GM19328 (cell line): ENCODE measurements around the gene SPDYE3.
"Not testable (repeated sequence)": the region's sequence is repeated elsewhere in the genome, so short reads cannot be mapped to it uniquely, and the experiment has no call there.

ENCODE experiments used
- ATAC-seq: cut with Tn5 transposase; IDR thresholded peaks from one replicate; pipeline ENCODE4 v1.9.1; 2021; ENCODE audit warnings: mild to moderate bottlenecking, moderate library complexity; ENCODE audit not compliant: unreplicated experiment

The SPDYE3 gene

GRCh38 chr7:100287191-100287969 is 20.1 kb upstream of the SPDYE3 start:
- not testable (repeated sequence) for ATAC-seq

DNA sequence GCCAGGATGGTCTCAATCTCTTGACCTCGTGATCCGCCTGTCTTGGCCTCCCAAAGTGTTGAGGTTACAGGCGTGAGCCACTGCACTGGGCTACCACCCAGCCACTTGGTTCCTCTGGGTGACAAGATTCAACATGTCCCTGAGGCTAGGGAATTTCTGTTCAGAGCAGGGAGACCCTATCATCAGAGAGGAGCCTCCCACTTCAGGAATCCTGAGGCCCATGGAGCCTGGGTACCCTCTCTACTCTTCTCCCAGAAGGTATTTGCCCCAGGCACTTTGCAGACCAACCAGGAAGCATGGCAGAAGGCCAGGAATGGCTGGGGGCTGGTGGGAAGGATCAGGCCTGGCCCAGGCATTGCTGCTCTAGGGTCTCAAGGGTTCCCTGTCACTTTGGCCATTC is 19.2 kb upstream of the SPDYE3 start:
- not testable (repeated sequence) for ATAC-seq

GRCh38 chr7:100292162-100292561 is 15.3 kb upstream of the SPDYE3 start:
- ATAC-seq: not testable (repeated sequence)

DNA sequence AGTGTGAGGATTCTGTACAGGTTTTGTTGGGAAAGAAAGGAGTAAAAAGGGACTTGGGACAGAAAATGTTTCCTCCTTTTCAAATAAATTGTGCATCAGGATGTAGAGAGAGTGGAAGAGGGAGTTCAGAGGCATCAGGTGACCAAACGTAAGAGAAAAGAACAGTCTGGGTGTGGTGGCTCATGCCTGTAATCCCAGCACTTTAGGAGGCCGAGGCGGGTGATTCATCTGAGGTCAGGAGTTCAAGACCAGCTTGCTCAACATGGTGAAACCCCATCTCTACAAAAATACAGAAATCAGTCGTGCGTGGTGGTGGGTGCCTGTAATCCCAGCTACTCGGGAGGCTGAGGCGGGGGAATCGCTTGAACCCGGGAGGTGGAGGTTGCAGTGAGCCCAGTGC is 12.2 kb upstream of the SPDYE3 start:
- not testable (repeated sequence) for ATAC-seq

DNA sequence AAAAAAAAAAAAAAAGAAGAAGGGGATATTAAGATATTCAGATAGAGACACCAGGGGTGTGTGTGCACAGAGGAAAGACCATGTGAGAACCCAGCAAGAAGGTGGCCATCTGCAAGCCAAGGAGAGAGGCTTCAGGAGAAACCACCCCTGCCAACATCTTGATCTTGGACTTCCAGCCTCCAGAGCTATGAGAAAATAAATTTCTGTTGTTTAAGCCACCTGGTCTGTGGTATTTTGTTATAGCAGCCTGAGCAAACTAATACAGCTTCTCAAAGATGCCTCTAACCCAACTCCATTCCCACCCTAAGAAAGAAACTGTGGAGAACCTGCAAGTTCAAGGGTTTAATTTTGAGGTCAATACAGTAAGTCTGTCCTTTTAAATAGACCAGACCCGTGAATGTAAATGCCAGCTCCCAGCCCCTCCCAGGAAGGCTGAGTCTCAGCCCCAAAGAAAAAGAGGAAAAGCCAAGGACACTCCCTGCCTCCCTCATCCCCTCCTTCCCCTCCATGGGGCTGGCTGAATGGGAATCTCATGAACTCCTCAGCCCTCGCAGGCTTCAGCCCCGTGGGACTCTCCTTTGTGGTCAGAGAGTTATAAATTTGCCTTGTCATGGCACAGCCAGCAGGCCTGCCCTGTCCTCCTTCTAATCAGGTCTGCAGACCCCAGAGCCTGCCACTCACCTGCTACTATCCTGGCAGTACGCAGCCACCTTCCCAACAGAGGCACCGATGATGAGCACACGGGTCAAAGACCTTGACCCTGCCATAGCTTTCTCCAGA is 9.5 kb upstream of the SPDYE3 start:
- not testable (repeated sequence) for ATAC-seq

DNA sequence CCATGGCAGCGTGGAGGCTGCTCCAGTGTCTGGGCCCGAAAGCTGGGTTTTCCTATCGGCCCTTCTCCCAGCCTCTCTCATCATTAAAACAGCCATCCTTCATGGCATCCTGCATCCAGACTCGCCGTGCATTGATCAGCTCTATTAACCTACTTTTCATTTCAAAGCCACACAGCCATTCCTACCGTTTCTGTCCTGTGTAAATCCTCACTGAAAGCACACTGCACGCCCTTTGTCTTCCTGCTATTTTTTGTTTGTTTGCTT is 8.9 kb upstream of the SPDYE3 start:
- ATAC-seq: not testable (repeated sequence)

DNA sequence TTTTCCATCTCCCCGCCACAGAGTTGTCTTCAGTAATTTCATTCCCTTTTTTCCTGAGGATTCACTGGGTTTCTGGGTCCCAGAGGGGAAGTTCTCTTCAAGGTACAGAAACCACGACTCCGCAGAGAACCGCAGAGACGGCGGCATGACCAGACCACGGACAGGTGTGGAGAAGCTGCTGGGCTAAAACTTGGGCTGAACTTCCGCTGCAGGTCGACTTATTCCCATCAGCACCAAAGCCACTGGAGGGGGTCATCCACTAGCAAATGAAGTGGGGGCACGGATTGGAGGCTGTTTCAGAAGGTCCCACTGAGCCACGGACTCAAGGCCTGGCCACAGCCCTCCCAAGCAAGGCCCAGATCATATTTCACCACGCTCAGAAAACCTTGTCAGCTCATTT is 3.0 kb upstream of the SPDYE3 start:
- ATAC-seq: not testable (repeated sequence)

DNA sequence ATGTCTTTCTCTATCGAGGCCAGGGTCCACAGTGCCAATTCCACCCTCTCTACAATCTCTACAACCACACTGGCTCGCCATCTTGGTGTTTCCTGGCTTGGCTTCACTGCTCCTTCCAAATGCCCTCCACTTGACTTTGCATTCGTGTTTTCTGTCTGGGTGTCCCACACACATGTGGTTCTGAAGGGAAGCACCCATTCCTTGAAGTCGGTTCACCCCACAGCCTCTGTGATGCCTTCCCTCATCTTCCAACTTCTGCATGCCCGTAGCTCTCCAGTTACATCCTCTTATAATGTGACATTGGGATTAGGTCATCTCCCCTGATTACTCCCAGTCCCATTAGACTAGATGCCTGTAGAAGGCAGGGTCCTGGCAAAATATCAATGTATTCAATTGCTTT is 10.8 kb downstream of the SPDYE3 start:
- not testable (repeated sequence) for ATAC-seq

GRCh38 chr7:100321648-100322047 is 14.1 kb downstream of the SPDYE3 start:
- not testable (repeated sequence) for ATAC-seq

GRCh38 chr7:100324194-100324593 is 16.7 kb downstream of the SPDYE3 start:
- not testable (repeated sequence) for ATAC-seq

DNA sequence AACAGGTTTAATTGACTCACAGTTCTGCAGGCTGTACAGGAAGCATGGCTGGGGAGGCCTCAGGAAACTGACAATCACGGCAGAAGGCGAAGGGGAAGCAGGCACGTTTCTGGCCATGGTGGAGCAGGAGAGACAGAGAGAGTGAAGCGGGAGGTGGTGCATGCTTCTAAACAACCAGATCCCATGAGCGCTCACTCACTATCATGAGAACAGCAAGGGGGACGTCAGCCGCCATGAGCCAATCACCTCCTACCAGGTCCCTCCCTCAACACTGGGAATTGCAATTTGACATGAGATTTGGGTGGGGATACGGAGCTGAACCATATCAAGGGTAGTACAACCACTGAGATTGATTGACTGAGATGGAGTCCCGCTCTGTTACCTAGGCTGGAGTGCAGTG is 18.2 kb downstream of the SPDYE3 start:
- ATAC-seq: not testable (repeated sequence)

GRCh38 chr7:100326914-100327313 is 19.4 kb downstream of the SPDYE3 start:
- ATAC-seq: not testable (repeated sequence)

DNA sequence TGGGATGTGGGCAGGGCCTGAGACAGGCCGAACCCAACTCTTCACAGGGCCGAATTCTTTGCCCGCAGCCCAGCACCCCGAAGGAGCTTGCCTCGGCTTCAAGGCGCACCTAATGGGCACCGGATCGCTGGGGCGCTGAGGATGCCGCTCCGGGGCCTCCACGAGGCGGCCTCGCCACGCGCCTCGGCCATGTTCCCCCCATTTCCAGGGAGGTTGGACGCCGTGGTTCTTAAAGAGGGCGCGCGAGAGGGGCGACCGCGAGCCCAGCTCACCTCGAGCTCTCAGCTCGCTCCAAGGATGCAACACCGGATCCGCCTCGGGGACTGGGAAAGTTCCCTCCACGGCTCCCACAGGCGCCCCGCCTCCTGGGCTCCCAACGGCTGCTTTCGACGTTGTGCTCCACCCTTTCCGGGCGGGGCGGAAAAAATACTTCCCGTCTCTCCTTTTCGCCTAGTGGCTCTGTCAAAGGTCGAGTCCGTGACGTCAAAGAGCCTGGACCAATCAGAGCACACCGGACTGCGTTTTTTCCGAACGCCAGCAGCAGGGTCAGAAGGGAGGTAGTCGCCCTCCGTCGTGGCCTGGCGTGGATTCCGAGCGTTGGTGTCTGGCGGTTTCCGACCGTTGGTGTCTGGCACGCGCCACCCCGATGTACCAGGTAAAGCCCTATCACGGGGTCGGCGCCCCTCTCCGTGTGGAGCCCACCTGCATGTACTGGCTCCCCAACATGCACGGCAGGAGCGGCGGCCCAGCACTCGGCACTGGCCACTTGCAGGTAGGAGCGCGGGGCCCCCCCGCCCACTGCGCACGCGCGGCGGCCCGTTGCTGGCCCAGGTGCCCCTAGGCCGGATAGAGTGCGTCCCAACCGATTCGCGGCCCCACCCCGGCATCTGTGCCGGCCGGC is 28.3 kb downstream of the SPDYE3 start:
- peak; percentile 92 for ATAC-seq

GRCh38 chr7:100338083-100338696 is 30.7 kb downstream of the SPDYE3 start:
- ATAC-seq: not testable (repeated sequence)

DNA sequence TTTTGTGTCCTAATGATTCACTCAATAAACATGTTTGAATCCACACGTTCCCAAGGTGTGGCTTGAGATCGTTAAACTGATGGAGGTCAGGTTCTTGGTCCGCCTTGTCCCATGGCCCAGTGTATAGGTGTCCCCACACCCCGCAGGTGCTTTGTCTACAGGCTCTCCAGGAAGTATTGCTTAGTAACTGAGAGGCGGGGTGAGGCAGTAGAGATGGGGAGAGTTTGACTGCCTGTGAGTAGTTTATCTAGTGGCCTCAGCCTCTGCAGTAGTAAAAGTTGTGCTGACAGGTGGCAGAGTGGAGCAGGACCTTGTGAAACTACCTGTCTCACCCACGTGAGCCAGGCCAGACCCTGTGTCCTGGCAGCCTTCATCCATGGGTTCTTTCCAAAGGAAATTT is 33.8 kb downstream of the SPDYE3 start:
- ATAC-seq: not testable (repeated sequence)

- ATAC-seq: no peak
These were observed 35.3 kb downstream of the SPDYE3 start for GRCh38 chr7:100342765-100343164.

GRCh38 chr7:100344124-100344559 is 36.6 kb downstream of the SPDYE3 start:
- not testable (repeated sequence) for ATAC-seq

- peak; percentile 71 for ATAC-seq
These were observed 37.2 kb downstream of the SPDYE3 start for GRCh38 chr7:100344560-100345287.

GRCh38 chr7:100345288-100345672 is 37.8 kb downstream of the SPDYE3 start:
- ATAC-seq: peak; percentile 23

DNA sequence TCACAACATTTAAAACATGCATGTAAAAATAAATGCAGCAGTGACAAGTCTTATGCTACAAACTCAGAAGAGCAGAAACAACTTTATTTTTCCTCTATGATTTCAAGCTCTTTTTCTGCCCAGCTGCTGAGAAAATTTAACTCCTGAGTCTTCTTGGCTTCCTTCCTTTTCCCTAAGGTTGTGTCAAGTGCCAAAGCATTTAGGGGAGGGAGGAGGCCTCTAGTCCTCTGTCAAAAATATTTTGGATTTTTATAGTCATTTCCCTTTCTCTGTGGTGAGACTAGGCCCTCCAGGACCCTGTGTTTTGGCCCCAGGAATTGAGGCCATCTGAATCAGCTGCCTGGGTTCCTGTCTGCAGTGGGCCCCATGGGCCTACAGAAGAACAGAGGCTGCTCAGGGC is 39.4 kb downstream of the SPDYE3 start:
- no peak for ATAC-seq
